Trophoblast cell (in vitro differentiated cells and primary cell): ENCODE measurements around the gene MGME1.
"Not testable (repeated sequence)": the region's sequence is repeated elsewhere in the genome, so short reads cannot be mapped to it uniquely, and the experiment has no call there.

Source experiments
- DNase-seq, 2 donors: peaks; one replicate each; pipeline ENCODE4 v3.0.0-alpha.2; 2016
- H2AFZ ChIP-seq: 2 replicates; pipeline ENCODE4 v1.6.1; 2013; ENCODE audit warnings: low read length, moderate library complexity, mild to moderate bottlenecking; ENCODE audit not compliant: insufficient read depth, poor library complexity
- H2AK5ac ChIP-seq: 2 replicates; pipeline ENCODE4 v1.6.1; 2013; ENCODE audit warnings: mild to moderate bottlenecking, low read length
- H2BK120ac ChIP-seq: 2 replicates; pipeline ENCODE4 v1.6.1; 2013; ENCODE audit warnings: low read length, mild to moderate bottlenecking, moderate library complexity; ENCODE audit not compliant: insufficient read depth, poor library complexity
- H2BK12ac ChIP-seq: 2 replicates; pipeline ENCODE4 v1.6.1; 2013; ENCODE audit warnings: mild to moderate bottlenecking, low read length, moderate library complexity
- H2BK5ac ChIP-seq: 2 replicates; pipeline ENCODE4 v1.6.1; 2013; ENCODE audit warnings: low read length, low read depth, moderate library complexity, mild to moderate bottlenecking; ENCODE audit not compliant: poor library complexity
- H3K14ac ChIP-seq: 2 replicates; pipeline ENCODE4 v1.6.1; 2013; ENCODE audit warnings: mild to moderate bottlenecking, low read length
- H3K18ac ChIP-seq: 2 replicates; pipeline ENCODE4 v1.6.1; 2013; ENCODE audit warnings: mild to moderate bottlenecking, low read length
- H3K23ac ChIP-seq: 2 replicates; pipeline ENCODE4 v1.6.1; 2013; ENCODE audit warnings: low read length
- H3K27ac ChIP-seq: 2 replicates; pipeline ENCODE4 v1.5.1; 2013; ENCODE audit warnings: low read depth, mild to moderate bottlenecking, inconsistent platforms, low read length, moderate library complexity
- H3K27me3 ChIP-seq: 2 replicates; pipeline ENCODE4 v1.6.1; 2013; ENCODE audit warnings: inconsistent platforms, mild to moderate bottlenecking, low read length, moderate library complexity; ENCODE audit not compliant: insufficient read depth
- H3K36me3 ChIP-seq, 2 experiments: 1 replicate in 1 of 2; 2 replicates in 1 of 2; pipeline ENCODE4 v1.6.1; 2013; ENCODE audit warnings: low read length in 2 of 2, mild to moderate bottlenecking in 2 of 2, moderate library complexity in 1 of 2; ENCODE audit not compliant: insufficient read depth in 2 of 2, control insufficient read depth in 1 of 2
- H3K4ac ChIP-seq: 2 replicates; pipeline ENCODE4 v1.6.1; 2013; ENCODE audit warnings: low read depth, mild to moderate bottlenecking, low read length, moderate library complexity
- H3K4me1 ChIP-seq, 2 experiments: 1 replicate in 1 of 2; 2 replicates in 1 of 2; pipeline ENCODE4 v1.6.1; 2013; ENCODE audit warnings: low read length in 2 of 2, mild to moderate bottlenecking in 2 of 2, moderate library complexity in 1 of 2; ENCODE audit not compliant: insufficient read depth in 2 of 2, control insufficient read depth in 1 of 2
- H3K4me2 ChIP-seq: 2 replicates; pipeline ENCODE4 v1.6.1; 2013; ENCODE audit warnings: inconsistent platforms, mild to moderate bottlenecking, low read length, moderate library complexity
- H3K4me3 ChIP-seq: 2 replicates; pipeline ENCODE4 v1.5.1; 2013; ENCODE audit warnings: mild to moderate bottlenecking, low read depth, low read length, inconsistent platforms
- H3K79me1 ChIP-seq: one replicate; pipeline ENCODE4 v1.6.1; 2013; ENCODE audit warnings: low read length
- H3K79me2 ChIP-seq: 2 replicates; pipeline ENCODE4 v1.6.1; 2013; ENCODE audit warnings: low read length, mild to moderate bottlenecking; ENCODE audit not compliant: control insufficient read depth, insufficient read depth, poor library complexity
- H3K9ac ChIP-seq: 2 replicates; pipeline ENCODE4 v1.6.1; 2013; ENCODE audit warnings: mild to moderate bottlenecking, low read length
- H3K9me3 ChIP-seq: 2 replicates; pipeline ENCODE4 v1.6.1; 2013; ENCODE audit warnings: low read depth, mild to moderate bottlenecking, control low read depth, inconsistent platforms, low read length; ENCODE audit not compliant: insufficient read depth
- H4K12ac ChIP-seq: 2 replicates; pipeline ENCODE4 v1.6.1; 2013; ENCODE audit warnings: low read depth, mild to moderate bottlenecking, low read length, moderate library complexity
- H4K8ac ChIP-seq: 2 replicates; pipeline ENCODE4 v1.6.1; 2013; ENCODE audit warnings: low read depth, mild to moderate bottlenecking, low read length, moderate library complexity
- H4K91ac ChIP-seq: one replicate; pipeline ENCODE4 v1.6.1; 2013; ENCODE audit warnings: low read depth, mild to moderate bottlenecking, low read length, moderate library complexity
- WGBS: extraction: QIAGEN DNeasy Blood & Tissue Kit; methylation state at CpG from one replicate; pipeline ENCODE4 v1.1.7; 2013; ENCODE audit warnings: missing lambda C conversion rate; ENCODE audit not compliant: insufficient read length, insufficient coverage; ENCODE audit errors: extremely low coverage; 5-methylcytosine and 5-hydroxymethylcytosine counted together

Gene MGME1

GRCh38 chr20:18024606-18025127 lies 55.8 kb downstream of the MGME1 start:
- H4K91ac ChIP-seq, result no peak overlapping the region
- H3K4me2 ChIP-seq, result no peak overlapping the region
- H2BK120ac ChIP-seq, result no peak overlapping the region
- H3K79me1 ChIP-seq, result no peaks in the 10 kb centered on the region
- H3K18ac ChIP-seq, result no peak overlapping the region
- no peak overlapping the region for H3K9ac ChIP-seq
- H2BK5ac ChIP-seq, result no peak overlapping the region
- WGBS, result no CpG with 5 or more reads among the region's 15 CpGs
- H4K8ac ChIP-seq, result no peak overlapping the region
- H3K4me1 ChIP-seq, result no peaks in the 10 kb centered on the region
- no peak overlapping the region for H3K27ac ChIP-seq
- DNase-seq, result no peak
- no peak overlapping the region for H2AK5ac ChIP-seq
- H4K12ac ChIP-seq, result no peak overlapping the region
- H3K9me3 ChIP-seq, result peaks cover 5% of the 10 kb centered on the region
- no peak overlapping the region for H3K14ac ChIP-seq
- H2BK12ac ChIP-seq, result no peak overlapping the region
- no peak overlapping the region for H3K23ac ChIP-seq
- H3K79me2 ChIP-seq, result no peaks in the 10 kb centered on the region
- no peaks in the 10 kb centered on the region for H3K27me3 ChIP-seq
- no peak overlapping the region for H3K4me3 ChIP-seq
- no peak overlapping the region for H3K4ac ChIP-seq
- peaks cover 37 to 49% of the 10 kb centered on the region in 2 experiments for H3K36me3 ChIP-seq
- H2AFZ ChIP-seq, result no peak overlapping the region

GRCh38 chr20:18027011-18027410 lies 58.2 kb downstream of the MGME1 start:
- not testable (repeated sequence) for H4K91ac ChIP-seq, H3K23ac ChIP-seq, H3K4ac ChIP-seq, H3K79me1 ChIP-seq, H3K27me3 ChIP-seq, H4K8ac ChIP-seq, H3K14ac ChIP-seq, H3K4me1 ChIP-seq, H3K4me3 ChIP-seq, DNase-seq, H3K4me2 ChIP-seq, H2BK12ac ChIP-seq, H2BK5ac ChIP-seq, H3K79me2 ChIP-seq, H4K12ac ChIP-seq, H3K27ac ChIP-seq, H2AK5ac ChIP-seq, H2BK120ac ChIP-seq, H3K9me3 ChIP-seq, H3K18ac ChIP-seq, H2AFZ ChIP-seq, H3K9ac ChIP-seq
- no CpG with 5 or more reads among the region's 7 CpGs for WGBS
- peaks cover 21 to 27% of the 10 kb centered on the region in 2 experiments for H3K36me3 ChIP-seq

GRCh38 chr20:18030020-18030419 lies 61.2 kb downstream of the MGME1 start:
- peaks cover 4 to 5% of the 10 kb centered on the region in 2 experiments for H3K4me1 ChIP-seq

GRCh38 chr20:18031050-18031449 lies 62.2 kb downstream of the MGME1 start:
- Histone ChIP-seq H3K18ac (no peak overlapping the region), H2AK5ac (no peak overlapping the region), H3K14ac (no peak overlapping the region), H3K9me3 (no peaks in the 10 kb centered on the region), H4K91ac (no peak overlapping the region), H2AFZ (no peak overlapping the region), H3K27ac (no peak overlapping the region), H2BK12ac (no peak overlapping the region), H2BK120ac (no peak overlapping the region), H3K79me1 (no peaks in the 10 kb centered on the region), H3K4ac (no peak overlapping the region), H3K36me3 (peaks cover 4 to 8% of the 10 kb centered on the region in 2 experiments), H3K27me3 (no peaks in the 10 kb centered on the region), H3K79me2 (no peaks in the 10 kb centered on the region), H3K4me1 (peaks cover 4 to 5% of the 10 kb centered on the region in 2 experiments), H3K9ac (no peak overlapping the region), H3K4me2 (no peak overlapping the region), H4K12ac (no peak overlapping the region), H3K23ac (no peak overlapping the region), H3K4me3 (no peak overlapping the region), H2BK5ac (no peak overlapping the region), H4K8ac (no peak overlapping the region)
- DNase-seq, result no peak
- no CpG with 5 or more reads among the region's 15 CpGs for WGBS

More at GRCh38 chr20:18030020-18030419, 61.2 kb downstream of the MGME1 start:
- Histone ChIP-seq H3K14ac (no peak overlapping the region), H2AK5ac (no peak overlapping the region), H2BK5ac (no peak overlapping the region), H2BK12ac (no peak overlapping the region), H3K79me2 (no peaks in the 10 kb centered on the region), H3K9ac (no peak overlapping the region), H3K27me3 (no peaks in the 10 kb centered on the region), H2AFZ (no peak overlapping the region), H4K12ac (no peak overlapping the region), H3K27ac (no peak overlapping the region), H3K4ac (no peak overlapping the region), H3K4me3 (no peak overlapping the region), H4K91ac (no peak overlapping the region), H3K4me2 (no peak overlapping the region), H3K9me3 (no peaks in the 10 kb centered on the region), H3K18ac (no peak overlapping the region), H3K36me3 (peaks cover 4 to 5% of the 10 kb centered on the region in 2 experiments), H3K23ac (no peak overlapping the region), H2BK120ac (no peak overlapping the region), H4K8ac (no peak overlapping the region), H3K79me1 (no peaks in the 10 kb centered on the region)
- DNase-seq, result no peak
- no CpG with 5 or more reads among the region's 8 CpGs for WGBS
